PC-9 (cell line): ENCODE results near the gene PLXDC2. TPM values are rescaled to one million over a fixed set of nuclear protein-coding genes. Genes with fewer than 3 reads are reported as not detected.

Experiments
- BruUV-seq: library from RNA; stranded (reverse); fragments of 400-500 nt; replicated peaks from 2 replicates; lab custom pipeline; 2021; lab: Mats Ljungman, UMichigan
- CTCF ChIA-PET: fragments of 300-600 bp; sonication (Branson Sonifier 250); formaldehyde crosslinking; loops from one replicate; lab custom pipeline; 2022; ENCODE audit warnings: antibody characterized with exemption; lab: Charles Lee
- POLR2A ChIA-PET: fragments of 300-600 bp; sonication (Branson Sonifier 250); formaldehyde crosslinking; loops from one replicate; lab custom pipeline; 2022; ENCODE audit warnings: antibody characterized with exemption; ENCODE audit not compliant: unreplicated experiment; lab: Charles Lee
- DNase-seq, 2 experiments: peaks; one replicate each; pipeline versions ENCODE4 v3.0.0 to v3.0.0-alpha.2; 2015 to 2022; ENCODE audit warnings: mixed read lengths in 1 of 2
- H2AFZ ChIP-seq: fragments of 200-600 bp; sonication (generic); 2 replicates; pipeline ENCODE4 v1.8.1; 2017; ENCODE audit warnings: antibody characterized with exemption
- H3F3A ChIP-seq: fragments of 200-600 bp; sonication (generic); 2 replicates; pipeline ENCODE4 v1.8.1; 2017; ENCODE audit warnings: antibody characterized with exemption, mild to moderate bottlenecking, low read depth; ENCODE audit not compliant: insufficient read depth
- H3K27ac ChIP-seq: fragments of 200-600 bp; sonication (generic); 2 replicates; pipeline ENCODE4 v1.6.1; 2016; ENCODE audit warnings: mixed run types
- H3K27me3 ChIP-seq: fragments of 200-600 bp; sonication (generic); 2 replicates; pipeline ENCODE4 v1.6.1; 2016; ENCODE audit warnings: low read depth, mixed run types; ENCODE audit not compliant: insufficient read depth
- H3K36me3 ChIP-seq: fragments of 200-600 bp; sonication (generic); 2 replicates; pipeline ENCODE4 v1.6.1; 2016; ENCODE audit warnings: low read depth, mixed run types
- H3K4me1 ChIP-seq: fragments of 200-600 bp; sonication (generic); replicated peaks from 2 replicates; pipeline ENCODE4 v1.6.1; 2016; ENCODE audit warnings: mixed run types; ENCODE audit not compliant: insufficient read depth
- H3K4me2 ChIP-seq: fragments of 200-600 bp; sonication (generic); 2 replicates; pipeline ENCODE4 v1.6.1; 2017; ENCODE audit warnings: mixed run types
- H3K4me3 ChIP-seq: fragments of 200-600 bp; sonication (generic); 2 replicates; pipeline ENCODE4 v1.6.1; 2016; ENCODE audit warnings: mixed run types
- H3K79me2 ChIP-seq: fragments of 200-600 bp; sonication (generic); 2 replicates; pipeline ENCODE4 v1.6.1; 2017; ENCODE audit warnings: low read depth, mixed run types
- H3K9me2 ChIP-seq: fragments of 200-600 bp; sonication (generic); 2 replicates; pipeline ENCODE4 v1.8.1; 2017; ENCODE audit warnings: mild to moderate bottlenecking; ENCODE audit not compliant: insufficient read depth
- H3K9me3 ChIP-seq: fragments of 200-600 bp; sonication (generic); 2 replicates; pipeline ENCODE4 v1.8.1; 2016; ENCODE audit warnings: low read depth; ENCODE audit not compliant: insufficient read depth
- H4K20me1 ChIP-seq: fragments of 200-600 bp; sonication (generic); 2 replicates; pipeline ENCODE4 v1.8.1; 2017; ENCODE audit not compliant: insufficient read depth
- CTCF ChIP-seq: fragments of 200-600 bp; sonication (generic); conservative IDR thresholded peaks from 2 replicates; pipeline ENCODE4 v1.6.1; 2017; ENCODE audit warnings: mixed run types, antibody characterized with exemption, mild to moderate bottlenecking, moderate library complexity
- EZH2 ChIP-seq: fragments of 200-600 bp; sonication (generic); IDR thresholded peaks from 2 replicates; pipeline ENCODE4 v1.8.0; 2017; ENCODE audit warnings: antibody characterized with exemption, low read depth
- intact Hi-C: fragments of 100-400 bp; cut with micrococcal nuclease; formaldehyde crosslinking; loops from one replicate; pipeline ENCODE4 v1.10.0; 2022; ENCODE audit not compliant: unreplicated experiment
- total RNA-seq: library from RNA; stranded (reverse); gene quantifications from 2 replicates; pipeline ENCODE4 v1.2.3, GENCODE V29; 2021

Gene PLXDC2
- total RNA-seq, 1 experiment from 2014 or later = not detected

GRCh38 chr10:20007426-20007825, 191.2 kb downstream of the PLXDC2 start:
- intact Hi-C loops = no loop called here
- Histone ChIP-seq H3K27ac (no peak overlapping the region), H3K4me1 (no peaks in the 10 kb centered on the region), H3K79me2 (no peaks in the 10 kb centered on the region), H3K9me3 (no peaks in the 10 kb centered on the region), H3K4me3 (no peak overlapping the region), H3K4me2 (no peak overlapping the region), H3K36me3 (no peaks in the 10 kb centered on the region), H3K9me2 (no peaks in the 10 kb centered on the region), H4K20me1 (no peaks in the 10 kb centered on the region), H2AFZ (no peak overlapping the region), H3K27me3 (no peaks in the 10 kb centered on the region), H3F3A (no peaks in the 10 kb centered on the region)
- TF ChIP-seq EZH2 (no peak), CTCF (no peak)
- ChIA-PET POLR2A (no interaction called here), CTCF (no interaction called here)
- BruUV-seq = no TSS peak
- DNase-seq = no peak

GRCh38 chr10:20013991-20014750, 197.9 kb downstream of the PLXDC2 start:
- Histone ChIP-seq H3K27me3 (no peaks in the 10 kb centered on the region), H4K20me1 (no peaks in the 10 kb centered on the region), H3K4me2 (no peak overlapping the region), H3K9me2 (no peaks in the 10 kb centered on the region), H3K4me3 (no peak overlapping the region), H3K79me2 (no peaks in the 10 kb centered on the region), H3F3A (no peaks in the 10 kb centered on the region), H3K4me1 (no peaks in the 10 kb centered on the region), H2AFZ (no peak overlapping the region), H3K27ac (no peak overlapping the region), H3K36me3 (no peaks in the 10 kb centered on the region), H3K9me3 (no peaks in the 10 kb centered on the region)
- intact Hi-C loops = no loop called here
- CTCF ChIA-PET = no interaction called here
- BruUV-seq = no TSS peak
- TF ChIP-seq EZH2 (no peak), CTCF (no peak)
- no peak for DNase-seq
- POLR2A ChIA-PET = no interaction called here

GRCh38 chr10:20017961-20018360, 201.7 kb downstream of the PLXDC2 start:
- no peaks in the 10 kb centered on the region for H3K4me1 ChIP-seq
- no peak for TF ChIP-seq EZH2
- no peak for TF ChIP-seq CTCF
- H3K79me2 ChIP-seq = no peaks in the 10 kb centered on the region
- H3K27me3 ChIP-seq = no peaks in the 10 kb centered on the region
- no peaks in the 10 kb centered on the region for H4K20me1 ChIP-seq
- no peak overlapping the region for H3K27ac ChIP-seq
- H2AFZ ChIP-seq = no peak overlapping the region
- DNase-seq = no peak
- H3K4me2 ChIP-seq = no peak overlapping the region
- no peaks in the 10 kb centered on the region for H3K36me3 ChIP-seq
- intact Hi-C loops = no loop called here
- no peaks in the 10 kb centered on the region for H3K9me3 ChIP-seq
- POLR2A ChIA-PET = no interaction called here
- no peaks in the 10 kb centered on the region for H3K9me2 ChIP-seq
- no peak overlapping the region for H3K4me3 ChIP-seq
- no TSS peak for BruUV-seq
- H3F3A ChIP-seq = no peaks in the 10 kb centered on the region
- CTCF ChIA-PET = no interaction called here
